Activated T-helper 9 cell treated with anti-CD3 and anti-CD28 coated beads, Interleukin-2, amount 50 U/mL, for 16 hours (primary cell): ENCODE measurements around the gene TIAM1.

ENCODE experiments used
- DNase-seq: peaks from one replicate; pipeline ENCODE4 v3.0.0-alpha.2; 2020; ENCODE audit warnings: low read depth

The TIAM1 gene

DNA sequence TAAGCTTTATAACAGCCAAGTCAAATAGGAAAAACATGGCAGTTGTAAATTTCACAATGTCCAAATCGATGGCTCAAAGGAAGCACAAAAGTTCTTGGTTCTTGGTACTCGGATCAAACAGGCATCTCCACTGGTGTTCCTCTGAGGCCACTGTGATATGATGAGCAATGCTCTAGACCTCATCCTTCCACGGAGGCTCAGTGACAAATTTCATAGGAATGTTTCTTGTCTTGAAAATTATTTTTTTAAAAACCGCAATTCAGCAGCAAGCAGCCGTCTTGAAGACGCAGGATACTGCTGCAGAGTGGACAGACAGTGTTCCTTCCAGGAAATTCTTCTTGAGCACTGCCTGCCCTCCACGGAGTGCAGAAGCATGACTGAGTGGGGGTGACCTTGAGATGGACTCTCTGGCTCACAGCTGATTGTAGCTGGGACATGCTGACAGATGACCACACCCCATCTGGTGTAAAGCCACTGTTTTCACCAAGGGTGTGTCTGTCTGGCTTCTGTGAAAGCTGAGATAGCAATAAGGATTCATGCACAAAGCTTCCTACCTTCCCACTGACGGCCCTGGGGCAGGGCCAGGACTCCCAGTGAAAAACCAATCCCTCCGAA is 61.9 kb downstream of the TIAM1 start:
- no peak for DNase-seq

DNA sequence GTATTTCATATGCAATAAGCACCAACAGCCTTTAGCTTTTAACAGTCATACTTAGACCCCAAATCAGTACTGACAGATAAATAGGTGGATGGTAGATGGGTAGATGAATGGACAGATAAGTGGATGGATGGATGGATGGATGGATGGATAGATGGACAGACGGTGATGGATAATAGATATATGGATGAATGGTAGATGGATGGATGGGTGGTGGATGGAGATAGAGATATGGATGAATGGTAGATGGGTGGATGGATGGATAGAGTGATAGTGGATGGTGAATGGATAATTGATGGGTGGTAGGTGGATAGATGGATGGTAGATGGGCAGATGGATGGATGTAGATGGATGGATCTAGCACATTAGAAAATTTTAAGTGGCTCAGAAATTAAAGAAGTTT is 62.5 kb downstream of the TIAM1 start:
- DNase-seq: no peak

DNA sequence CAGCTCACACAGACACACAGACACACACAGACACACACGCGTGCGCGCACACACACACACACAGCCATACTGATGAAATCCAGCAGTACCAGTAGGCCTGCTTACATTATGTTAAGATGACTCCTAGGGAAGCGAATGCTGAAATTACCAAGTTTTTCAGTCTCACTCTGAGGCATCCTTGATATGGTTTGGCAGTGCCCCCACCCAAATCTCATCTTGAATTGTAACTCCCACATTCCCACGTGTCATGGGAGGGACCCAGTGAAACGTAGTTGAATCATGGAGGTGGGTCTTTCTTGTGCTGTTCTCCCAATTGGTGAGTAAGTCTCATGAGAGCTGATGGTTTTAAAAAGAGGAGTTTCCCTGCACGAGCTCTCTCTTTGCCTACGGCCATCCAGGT is 64.1 kb downstream of the TIAM1 start:
- no peak for DNase-seq

DNA sequence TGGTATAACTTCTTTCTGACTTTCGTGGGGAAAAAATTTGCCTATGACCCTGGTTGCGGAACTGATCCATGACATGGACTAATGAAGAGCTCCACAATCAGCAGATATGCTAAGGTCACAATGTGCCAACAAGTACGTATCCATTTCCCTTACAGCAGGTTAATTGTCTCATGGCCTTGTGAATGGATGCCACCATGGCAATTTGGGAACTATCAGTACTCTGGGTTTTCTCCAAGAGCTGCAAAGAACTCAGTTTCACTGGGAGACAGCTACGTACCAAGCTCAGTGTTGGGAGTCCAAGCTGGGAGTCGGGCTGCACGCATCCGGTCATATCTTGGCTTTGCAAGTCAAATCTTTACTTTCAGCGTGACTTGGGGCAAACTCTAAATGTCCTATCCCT is 64.8 kb downstream of the TIAM1 start:
- DNase-seq: no peak

DNA sequence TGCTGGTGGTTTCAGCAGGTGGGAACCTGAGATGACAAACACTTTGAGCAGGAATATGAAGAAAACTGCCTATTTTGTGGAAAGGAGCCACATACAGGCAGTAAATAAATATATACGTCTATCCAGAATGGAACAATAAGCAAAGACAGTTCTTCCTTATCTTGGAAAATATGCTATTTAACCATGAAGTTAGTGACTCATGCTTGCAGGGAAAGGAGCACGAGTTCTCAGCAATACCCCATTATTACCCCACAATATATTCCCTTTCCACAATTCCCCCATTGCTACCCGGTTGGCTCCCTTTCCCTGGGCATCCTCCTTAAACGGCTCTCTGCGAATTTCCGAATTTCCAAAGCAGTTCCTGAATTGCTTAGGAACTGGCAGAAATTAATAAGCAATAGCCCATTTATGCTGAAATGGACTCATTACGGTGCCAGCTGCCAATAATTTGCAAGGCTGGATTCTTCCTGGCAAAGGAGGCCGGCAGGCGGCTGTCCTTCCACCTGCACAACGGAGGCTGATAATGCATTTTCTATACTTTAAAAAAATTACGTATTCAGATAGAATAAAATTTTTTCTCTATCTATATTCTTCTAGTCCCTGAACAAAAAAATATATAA is 65.4 kb downstream of the TIAM1 start:
- DNase-seq: no peak

DNA sequence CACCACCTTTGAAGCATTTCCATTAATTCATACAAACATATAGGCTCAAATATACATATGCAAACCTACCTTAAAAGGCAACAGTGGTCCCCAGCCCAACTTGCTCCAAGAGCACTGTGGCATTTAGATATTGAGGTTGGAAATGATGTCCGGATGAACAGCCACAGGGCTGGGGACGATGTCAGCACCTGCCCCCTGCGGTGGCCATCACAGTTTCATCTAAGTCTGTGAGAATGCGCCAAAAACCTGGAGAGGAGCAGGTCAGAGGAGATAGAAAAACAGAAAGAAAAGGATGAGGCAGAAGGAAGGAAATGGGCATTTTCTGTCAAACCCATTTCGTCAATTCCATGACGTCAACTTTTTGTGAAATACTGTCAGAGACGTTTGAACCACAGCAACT is 67.4 kb downstream of the TIAM1 start:
- DNase-seq: no peak

DNA sequence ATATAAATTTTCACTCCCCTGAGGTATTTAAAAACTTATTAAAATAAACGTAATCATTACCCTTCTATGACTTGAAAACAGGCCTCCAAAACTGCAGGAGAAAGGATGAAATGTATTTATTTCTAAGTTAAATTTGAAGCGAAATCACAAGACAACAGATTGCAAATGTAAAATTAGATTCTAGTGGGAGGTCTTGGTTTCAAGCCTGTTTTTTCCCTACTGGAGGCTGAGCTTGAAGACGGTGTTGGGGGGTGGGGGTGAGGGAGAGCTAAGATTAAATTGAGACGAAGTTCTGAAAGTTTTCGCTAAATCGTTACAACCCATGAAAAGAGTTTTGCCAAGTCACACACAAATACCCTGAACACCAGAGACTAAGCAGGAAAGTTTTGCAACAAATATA is 68.2 kb downstream of the TIAM1 start:
- no peak for DNase-seq

DNA sequence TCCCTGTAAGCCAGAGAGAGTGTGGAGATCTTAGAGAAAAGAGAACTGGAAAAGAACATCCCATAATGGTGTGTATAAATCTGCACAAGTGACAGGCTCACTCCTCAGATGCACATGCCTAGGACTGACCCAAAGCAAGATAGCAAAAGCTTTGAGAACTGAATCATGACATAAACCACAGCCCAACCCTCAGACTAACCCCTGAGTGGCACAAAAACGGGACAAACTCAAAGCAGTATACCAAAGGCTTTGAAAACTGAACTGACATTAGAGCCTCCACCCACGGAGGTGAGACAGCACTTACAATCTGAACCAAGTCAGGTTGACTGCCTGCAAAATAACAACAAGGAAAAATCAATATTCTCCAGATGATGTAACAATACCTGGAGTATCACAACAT is 70.8 kb downstream of the TIAM1 start:
- no peak for DNase-seq

DNA sequence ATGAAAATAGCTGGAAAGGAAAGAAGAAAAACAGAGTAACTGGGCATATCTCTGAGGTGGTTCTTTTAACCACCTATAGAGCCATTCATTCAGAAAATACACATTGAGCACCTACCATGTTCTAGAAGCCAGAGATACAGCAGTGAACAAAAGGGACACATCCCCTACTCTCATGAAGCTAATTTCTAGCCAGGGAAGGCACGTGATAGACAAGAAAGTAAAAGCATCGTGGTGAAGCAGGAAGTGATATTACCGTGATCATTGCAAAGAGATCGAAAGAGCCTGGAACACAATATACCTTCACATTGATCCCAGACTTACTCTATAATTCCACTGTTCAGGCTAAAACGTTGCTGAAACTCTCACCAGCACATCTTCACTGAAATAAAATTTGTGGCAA is 76.0 kb downstream of the TIAM1 start:
- no peak for DNase-seq

DNA sequence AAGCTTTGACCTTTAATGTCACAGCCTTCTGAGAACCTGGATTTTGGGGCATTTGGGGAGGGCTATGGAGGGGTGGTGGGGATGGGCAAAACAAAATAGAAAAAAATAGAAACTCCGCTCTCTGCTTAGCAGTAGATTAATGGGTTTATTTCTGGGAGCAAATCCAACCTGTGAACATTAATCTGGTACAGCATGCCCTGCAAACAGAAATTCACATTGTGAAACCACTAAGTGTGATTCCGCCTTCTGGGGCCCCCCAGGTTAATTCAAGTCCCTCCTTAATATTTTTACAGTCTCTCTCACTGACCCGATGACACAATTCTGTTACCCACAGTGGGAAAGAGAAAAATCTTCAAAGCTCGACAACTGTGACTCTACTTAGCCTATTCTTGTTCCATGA is 76.4 kb downstream of the TIAM1 start:
- no peak for DNase-seq

DNA sequence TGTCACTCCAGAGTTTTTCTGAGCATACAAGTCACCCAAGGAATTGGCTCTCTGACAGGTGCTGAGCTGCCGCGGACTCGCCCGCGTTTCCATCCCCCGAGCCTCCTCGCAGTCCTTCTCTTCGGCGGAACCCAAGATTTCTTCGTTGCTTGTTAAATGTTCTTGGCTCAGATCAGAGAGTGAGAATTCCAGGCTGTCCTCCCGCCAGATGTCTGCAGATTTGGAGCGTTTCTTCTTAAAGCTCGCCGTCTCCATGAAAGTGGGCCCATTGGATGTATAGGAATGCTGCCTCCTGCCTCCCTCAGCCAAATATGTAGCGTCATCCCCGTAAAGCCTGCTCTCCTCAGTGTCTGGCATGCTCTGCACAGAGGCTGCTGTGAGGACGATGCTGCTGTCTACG is 77.8 kb downstream of the TIAM1 start:
- no peak for DNase-seq

DNA sequence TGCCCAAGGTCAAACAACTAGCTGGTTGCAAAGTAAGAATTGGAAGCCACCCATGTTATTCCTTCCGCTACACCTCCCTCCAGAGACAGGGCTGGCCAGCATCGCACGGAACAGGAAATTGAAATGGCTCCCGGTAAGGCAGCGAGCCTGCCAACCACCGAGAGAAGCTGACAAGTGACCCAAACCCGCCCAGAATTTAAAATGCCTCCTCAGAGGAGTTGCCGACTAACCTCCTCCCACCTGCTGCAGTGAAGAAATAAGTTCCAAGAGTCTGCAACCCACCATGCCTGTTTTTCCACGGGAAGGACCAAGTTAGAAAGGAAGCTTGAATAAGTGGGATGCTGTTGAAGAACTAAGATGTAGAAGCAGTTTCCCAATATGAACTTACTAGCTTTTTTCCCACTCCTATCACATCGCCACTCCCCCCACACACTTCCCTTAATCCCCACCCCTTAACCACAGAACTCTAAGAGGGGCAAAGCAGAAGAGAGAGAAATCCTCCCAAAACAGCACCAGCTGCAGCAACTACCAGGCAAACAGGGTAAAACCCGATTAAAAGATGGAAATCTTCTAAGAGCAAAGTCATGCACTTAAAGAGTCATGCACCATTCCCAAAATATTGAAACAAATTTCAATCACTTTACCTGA is 78.6 kb downstream of the TIAM1 start:
- DNase-seq: no peak

DNA sequence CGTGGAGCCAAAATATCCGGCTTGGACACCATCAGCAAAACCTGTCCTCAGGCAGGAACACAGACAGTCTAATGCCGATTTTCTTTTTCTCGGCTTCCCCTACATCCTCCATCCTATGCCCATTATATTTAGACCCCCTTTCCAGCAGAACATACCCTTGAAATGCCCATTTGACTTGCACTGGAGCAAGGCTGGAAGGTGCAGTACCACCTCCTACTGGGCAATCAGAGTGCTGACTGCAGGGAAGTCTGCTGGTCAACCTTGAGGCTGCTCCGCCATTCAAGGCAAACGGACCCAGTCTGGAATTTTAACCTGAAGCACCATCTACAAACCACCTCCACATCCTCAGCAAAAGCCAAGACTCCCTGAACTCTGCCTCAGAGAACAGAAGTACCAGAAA is 79.5 kb downstream of the TIAM1 start:
- no peak for DNase-seq

DNA sequence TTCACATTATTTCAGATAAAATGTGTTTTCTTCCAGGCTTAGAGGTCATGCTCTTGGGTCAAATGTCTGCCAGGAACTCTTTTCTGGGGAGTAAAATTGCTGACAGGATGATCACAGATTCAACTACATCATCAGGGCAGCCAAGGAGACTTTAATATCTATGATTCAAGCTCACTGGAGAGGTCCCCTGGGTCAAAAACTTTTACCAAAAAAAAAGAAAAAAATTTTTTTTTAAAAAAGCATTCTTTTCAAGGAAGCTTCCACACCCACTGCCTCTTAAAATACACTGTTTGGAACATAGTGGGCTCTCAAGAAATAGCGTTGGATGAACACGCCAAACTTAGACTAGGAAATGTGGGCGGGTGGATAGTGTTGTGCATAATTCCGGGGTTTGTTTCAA is 81.3 kb downstream of the TIAM1 start:
- DNase-seq: no peak

DNA sequence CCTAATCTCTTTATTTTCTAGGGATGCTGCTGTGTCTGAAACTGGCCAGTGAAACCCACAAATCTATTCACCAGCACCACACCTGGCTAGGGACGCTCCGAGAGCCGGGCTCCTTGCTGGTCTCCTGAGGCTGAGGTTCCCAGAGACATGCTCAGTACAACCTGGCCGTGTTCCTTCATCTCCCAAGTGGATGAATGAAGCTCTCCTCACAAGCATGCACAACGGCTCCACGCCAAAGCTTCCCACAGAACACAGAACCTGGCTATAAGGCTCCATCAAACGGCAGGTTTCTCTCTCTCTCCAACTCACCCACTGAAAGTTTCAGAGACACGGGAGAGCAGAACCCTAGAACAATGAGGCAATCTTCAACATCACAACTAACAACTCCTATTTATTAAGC is 82.3 kb downstream of the TIAM1 start:
- DNase-seq: no peak

DNA sequence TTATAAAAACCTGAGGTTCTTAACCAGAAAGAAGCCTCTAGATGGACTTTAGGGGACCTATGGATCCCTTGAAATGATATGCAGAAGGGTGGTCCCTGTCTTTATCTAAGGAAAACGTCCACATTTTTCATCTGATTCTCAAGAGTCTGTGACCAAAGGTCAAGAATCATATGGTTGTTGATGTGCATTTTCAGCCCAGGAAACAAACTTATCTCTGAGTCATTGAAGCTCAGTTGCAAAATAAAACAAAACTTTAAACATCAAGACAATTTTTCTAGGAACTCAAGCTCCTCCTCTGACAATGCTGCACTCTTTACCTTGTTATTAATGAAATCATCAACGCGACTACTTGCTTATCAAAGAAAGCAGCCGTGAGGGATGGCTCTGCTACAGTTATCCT is 83.3 kb downstream of the TIAM1 start:
- no peak for DNase-seq

DNA sequence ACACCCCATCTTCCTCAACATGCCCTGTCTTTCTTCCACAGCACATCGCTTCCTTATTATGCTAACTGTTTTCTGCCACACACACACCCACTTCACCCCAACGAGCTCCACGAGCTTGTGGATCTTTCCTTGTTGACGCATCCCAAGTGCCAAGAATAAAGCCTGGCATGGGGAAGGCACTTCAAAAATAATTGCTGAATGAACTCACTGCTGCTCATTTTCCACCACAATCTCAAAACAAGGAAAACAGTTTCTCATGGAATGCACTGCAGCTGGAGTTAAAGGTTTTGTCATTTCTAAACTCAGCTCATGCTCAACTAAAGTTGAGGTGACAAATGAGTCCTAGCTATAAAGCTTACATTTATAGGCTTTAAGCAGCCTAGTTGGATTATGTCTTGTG is 86.0 kb downstream of the TIAM1 start:
- no peak for DNase-seq

DNA sequence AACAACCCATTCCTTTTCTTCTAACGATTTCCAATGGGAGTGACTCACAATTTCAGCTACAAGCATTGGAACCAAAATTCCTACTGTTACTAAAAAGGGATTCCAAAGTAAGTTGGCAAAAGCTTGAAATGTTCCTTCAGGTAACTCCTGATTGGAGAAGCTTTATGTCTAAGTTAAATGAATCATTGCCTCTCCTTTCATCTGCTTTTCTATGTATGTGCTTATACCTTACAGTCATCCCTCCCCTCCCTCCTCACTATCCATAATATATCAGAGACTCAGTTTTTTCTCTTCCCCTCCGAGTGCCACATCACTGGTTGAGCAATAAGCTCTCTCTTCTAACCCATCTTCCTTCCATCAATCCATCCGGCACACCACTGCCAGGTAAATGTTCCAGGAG is 86.8 kb downstream of the TIAM1 start:
- no peak for DNase-seq

DNA sequence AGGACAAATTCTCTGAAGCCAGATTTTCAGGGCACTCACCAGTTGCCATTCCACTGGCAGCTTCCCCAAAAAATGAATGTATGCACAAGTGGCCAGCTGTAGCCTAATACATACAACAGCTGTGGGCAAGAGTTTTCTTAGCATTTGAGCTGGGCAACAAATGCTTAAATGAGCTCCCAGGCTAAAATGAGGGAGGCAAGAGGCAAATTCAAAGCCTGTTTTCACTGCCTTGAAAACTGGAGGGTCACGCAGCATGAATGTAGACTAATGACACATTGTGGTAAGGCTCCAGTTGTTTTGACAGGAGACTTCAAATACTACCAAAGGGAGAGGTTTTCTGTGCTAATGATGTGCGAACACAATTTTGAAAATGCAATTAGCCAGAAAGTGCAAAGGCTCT is 88.2 kb downstream of the TIAM1 start:
- DNase-seq: no peak

DNA sequence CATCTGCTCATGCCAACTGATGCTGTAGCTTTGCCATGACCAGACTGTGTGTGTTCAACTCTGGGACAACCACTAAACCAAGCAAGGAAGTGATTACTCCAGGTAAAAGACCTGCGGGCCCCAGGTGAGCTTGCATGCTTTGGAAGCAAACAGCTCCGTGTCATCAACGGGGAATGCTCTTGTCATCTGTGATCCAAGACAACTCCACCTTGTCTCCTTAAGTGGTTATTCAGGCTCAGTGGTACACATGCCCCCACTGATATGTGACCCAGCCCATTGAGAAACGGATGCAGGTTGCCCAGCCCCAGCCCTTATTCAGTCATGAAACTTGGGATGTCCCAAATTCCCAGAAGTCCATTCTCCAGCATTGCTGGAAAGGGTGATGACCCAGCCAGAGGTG is 89.0 kb downstream of the TIAM1 start:
- DNase-seq: no peak

DNA sequence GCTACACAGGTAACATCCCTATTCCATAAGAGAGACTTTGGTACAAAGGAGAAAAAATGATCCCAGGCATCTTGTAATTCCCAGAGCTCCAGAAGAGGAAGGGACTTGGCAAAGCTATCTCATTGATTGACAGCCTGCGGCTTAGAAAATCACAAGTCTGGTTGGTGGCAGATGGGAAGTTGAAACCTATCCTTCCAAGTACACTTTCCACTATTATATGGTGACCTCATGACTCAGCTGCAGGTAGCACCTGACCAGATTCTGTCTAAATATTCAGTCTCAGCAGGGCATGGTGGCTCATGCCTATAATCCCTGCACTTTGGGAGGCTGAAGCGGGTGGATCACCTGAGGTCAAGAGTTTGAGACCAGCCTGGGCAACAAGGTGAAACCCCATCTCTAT is 89.9 kb downstream of the TIAM1 start:
- DNase-seq: no peak

DNA sequence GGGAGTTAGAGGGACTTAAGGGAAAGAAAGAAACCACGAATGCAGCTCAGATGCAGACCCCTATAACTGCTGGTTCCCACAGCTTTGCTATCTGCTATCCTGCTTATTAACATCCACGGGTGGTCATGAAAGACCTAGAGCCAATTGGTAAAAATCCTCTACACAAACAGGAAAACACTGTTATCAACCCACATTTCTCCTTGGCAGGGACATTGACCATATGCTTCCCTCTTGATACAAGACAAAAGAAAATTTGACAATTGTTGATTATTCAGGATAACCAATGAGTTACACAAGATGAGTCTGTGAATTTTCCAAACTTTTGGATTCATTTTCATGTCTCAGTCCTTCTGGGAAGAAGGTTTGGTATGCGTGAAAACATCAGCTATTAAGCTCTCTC is 90.4 kb downstream of the TIAM1 start:
- DNase-seq: no peak

DNA sequence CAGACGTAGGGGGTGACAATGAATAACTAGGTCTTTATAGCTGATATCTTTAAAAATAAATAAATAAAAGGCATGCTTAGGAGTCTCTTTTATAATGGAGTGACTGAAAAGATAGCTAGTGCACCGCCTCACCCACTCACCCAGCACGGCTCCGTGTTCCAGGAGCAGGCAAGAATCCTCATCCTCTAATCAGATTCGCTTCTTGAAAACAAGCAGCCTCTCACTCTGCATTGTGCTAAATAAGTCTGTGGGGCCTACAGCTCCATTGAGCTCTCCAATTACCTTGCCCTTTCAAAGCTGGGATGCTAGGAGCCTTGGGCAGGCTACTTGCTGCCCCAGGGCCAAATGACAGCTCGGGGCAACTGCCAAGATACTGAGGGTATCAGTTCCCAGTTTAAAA is 91.5 kb downstream of the TIAM1 start:
- DNase-seq: no peak

DNA sequence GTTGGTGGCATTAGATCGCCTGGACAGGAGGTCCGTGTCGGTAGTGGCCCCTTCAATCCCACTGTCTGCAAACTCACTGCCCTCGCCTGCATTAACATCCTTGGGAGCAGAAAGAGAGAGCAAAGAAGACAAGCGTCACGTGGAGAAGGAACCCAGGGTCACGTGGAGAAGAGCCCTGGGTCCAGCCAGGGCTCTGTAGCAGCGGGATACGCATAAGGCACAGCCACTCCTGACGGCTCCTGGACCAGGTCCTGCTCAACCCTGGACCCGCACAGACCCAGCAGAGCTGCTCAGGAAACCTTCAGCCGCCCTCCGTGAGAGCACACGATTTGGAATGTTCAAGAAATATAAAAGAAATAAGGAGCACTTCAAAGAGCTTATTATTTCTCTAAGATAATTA is 92.0 kb downstream of the TIAM1 start:
- DNase-seq: no peak
